IMR-90 (cell line): ENCODE data around the gene MTAP. TPM values are rescaled to one million over a fixed set of nuclear protein-coding genes. Genes with fewer than 3 reads are reported as not detected.

Experiments
- ATAC-seq: fragments of 200-7000 bp; cut with Tn5 transposase; 2 replicates; pipeline ENCODE4 v1.9.1; 2020; ENCODE audit warnings: low read depth, mild to moderate bottlenecking, moderate library complexity
- BruUV-seq: library from RNA; stranded (reverse); fragments of 400-500 nt; replicated peaks from 2 replicates; lab custom pipeline; 2021; lab: Mats Ljungman, UMichigan
- CTCF ChIA-PET: fragments of 300-600 bp; formaldehyde crosslinking; extraction: SDS; loops from one replicate; lab custom pipeline; 2021; ENCODE audit warnings: antibody characterized with exemption; lab: Yijun Ruan, JAX
- POLR2A ChIA-PET: fragments of 300-600 bp; sonication (Branson Sonifier 250); formaldehyde crosslinking; loops from one replicate; lab custom pipeline; 2022; ENCODE audit warnings: antibody characterized with exemption; ENCODE audit not compliant: unreplicated experiment; lab: Charles Lee
- DNase-seq: peaks from one replicate; pipeline ENCODE4 v3.0.0; 2013
- H2AFZ ChIP-seq: replicated peaks from 2 replicates; pipeline ENCODE3; 2013; ENCODE audit warnings: low read length, mild to moderate bottlenecking; ENCODE audit not compliant: poor library complexity
- H2AK5ac ChIP-seq: 2 replicates; pipeline ENCODE4 v1.6.1; 2013; ENCODE audit warnings: low read depth, low read length, inconsistent platforms
- H2AK9ac ChIP-seq: replicated peaks from 2 replicates; pipeline ENCODE3; 2013; ENCODE audit warnings: mild to moderate bottlenecking, low read depth, low read length, moderate library complexity; ENCODE audit not compliant: poor library complexity
- H2BK120ac ChIP-seq: 2 replicates; pipeline ENCODE4 v1.6.1; 2013; ENCODE audit warnings: low read depth, low read length, inconsistent platforms
- H2BK15ac ChIP-seq: 3 replicates; pipeline ENCODE4 v1.6.1; 2013; ENCODE audit warnings: low read depth, low read length, inconsistent platforms
- H2BK20ac ChIP-seq: 2 replicates; pipeline ENCODE4 v1.6.1; 2013; ENCODE audit warnings: low read depth, mild to moderate bottlenecking, inconsistent platforms, low read length, moderate library complexity
- H2BK5ac ChIP-seq: 2 replicates; pipeline ENCODE4 v1.6.1; 2013; ENCODE audit warnings: mild to moderate bottlenecking, low read depth, low read length, inconsistent platforms; ENCODE audit not compliant: poor library complexity, severe bottlenecking
- H3K14ac ChIP-seq: replicated peaks from 2 replicates; pipeline ENCODE4 v1.6.1; 2013; ENCODE audit warnings: low read depth, low read length, inconsistent platforms
- H3K18ac ChIP-seq: 2 replicates; pipeline ENCODE4 v1.6.1; 2013; ENCODE audit warnings: low read depth, low read length, control low read depth
- H3K23ac ChIP-seq: 2 replicates; pipeline ENCODE4 v1.6.1; 2013; ENCODE audit warnings: low read depth, low read length, inconsistent platforms
- H3K27ac ChIP-seq: 2 replicates; pipeline ENCODE4 v1.5.1; 2013; ENCODE audit warnings: mild to moderate bottlenecking, control low read depth, low read length; ENCODE audit not compliant: insufficient read depth
- H3K27me3 ChIP-seq: 2 replicates; pipeline ENCODE4 v1.6.1; 2013; ENCODE audit warnings: low read length; ENCODE audit not compliant: control insufficient read depth, insufficient read depth
- H3K36me3 ChIP-seq: 2 replicates; pipeline ENCODE4 v1.6.1; 2013; ENCODE audit warnings: low read length, mixed read lengths; ENCODE audit not compliant: control insufficient read depth, insufficient read depth
- H3K4ac ChIP-seq: 2 replicates; pipeline ENCODE4 v1.6.1; 2013; ENCODE audit warnings: low read depth, low read length, inconsistent platforms
- H3K4me1 ChIP-seq: 2 replicates; pipeline ENCODE4 v1.6.1; 2013; ENCODE audit warnings: low read length, mixed read lengths; ENCODE audit not compliant: control insufficient read depth, insufficient read depth
- H3K4me2 ChIP-seq: 2 replicates; pipeline ENCODE4 v1.6.1; 2013; ENCODE audit warnings: low read depth, mild to moderate bottlenecking, control low read depth, low read length, moderate library complexity
- H3K4me3 ChIP-seq: 2 replicates; pipeline ENCODE4 v1.5.1; 2013; ENCODE audit warnings: low read depth, mild to moderate bottlenecking, control low read depth, low read length, moderate library complexity; ENCODE audit not compliant: insufficient read depth
- H3K56ac ChIP-seq: 2 replicates; pipeline ENCODE4 v1.6.1; 2013; ENCODE audit warnings: low read length, inconsistent platforms; ENCODE audit not compliant: insufficient read depth; ENCODE audit errors: extremely low read depth
- H3K79me1 ChIP-seq, 2 experiments: 2 replicates each; pipeline ENCODE4 v1.6.1; 2013; ENCODE audit warnings: low read length in 2 of 2, inconsistent platforms in 1 of 2, low read depth in 1 of 2
- H3K9ac ChIP-seq: 2 replicates; pipeline ENCODE4 v1.6.1; 2013; ENCODE audit warnings: low read depth, low read length, control low read depth
- H3K9me1 ChIP-seq: 2 replicates; pipeline ENCODE4 v1.6.1; 2013; ENCODE audit warnings: low read length, inconsistent platforms; ENCODE audit not compliant: insufficient read depth
- H3K9me3 ChIP-seq: 2 replicates; pipeline ENCODE4 v1.6.1; 2013; ENCODE audit warnings: low read length; ENCODE audit not compliant: control insufficient read depth, insufficient read depth
- H4K20me1 ChIP-seq: 2 replicates; pipeline ENCODE4 v1.6.1; 2013; ENCODE audit warnings: low read length, inconsistent platforms; ENCODE audit not compliant: insufficient read depth
- H4K5ac ChIP-seq: 2 replicates; pipeline ENCODE4 v1.6.1; 2013; ENCODE audit warnings: mild to moderate bottlenecking, low read depth, low read length, control low read depth
- H4K8ac ChIP-seq, 2 experiments: 2 replicates each; pipeline ENCODE4 v1.6.1; 2013; ENCODE audit warnings: low read depth in 2 of 2, low read length in 2 of 2, control low read depth in 1 of 2, inconsistent platforms in 1 of 2
- H4K91ac ChIP-seq: 2 replicates; pipeline ENCODE4 v1.6.1; 2013; ENCODE audit warnings: low read depth, low read length, inconsistent platforms; ENCODE audit not compliant: insufficient read depth
- CEBPB ChIP-seq: IDR thresholded peaks from 2 replicates; pipeline ENCODE4 v1.6.1; 2012; ENCODE audit warnings: low read depth, low read length, improper control_type of control experiment
- CHD1 ChIP-seq: IDR thresholded peaks from 2 replicates; pipeline ENCODE4 v1.6.1; 2012; ENCODE audit warnings: low read depth, low read length, improper control_type of control experiment
- MAFK ChIP-seq: IDR thresholded peaks from 2 replicates; pipeline ENCODE4 v1.6.1; 2012; ENCODE audit warnings: low read depth, low read length, improper control_type of control experiment
- MXI1 ChIP-seq: IDR thresholded peaks from 2 replicates; pipeline ENCODE4 v1.6.1; 2012; ENCODE audit warnings: low read depth, mild to moderate bottlenecking, low read length, moderate library complexity, borderline replicate concordance
- POLR2A ChIP-seq: IDR thresholded peaks from 2 replicates; pipeline ENCODE4 v1.6.1; 2012; ENCODE audit warnings: mild to moderate bottlenecking, low read depth, low read length
- RAD21 ChIP-seq: IDR thresholded peaks from 2 replicates; pipeline ENCODE4 v1.6.1; 2012; ENCODE audit warnings: low read length, improper control_type of control experiment
- WGBS, 2 experiments: methylation state at CpG; one replicate each; pipeline versions ENCODE4 v1.1.5 to v1.1.7; 2013; ENCODE audit warnings: missing lambda C conversion rate in 2 of 2; ENCODE audit not compliant: insufficient read length in 1 of 2; ENCODE audit errors: extremely low coverage in 2 of 2; 5-methylcytosine and 5-hydroxymethylcytosine counted together
- dilution Hi-C: fragments of 300-500 bp; cut with HindIII; formaldehyde crosslinking; loops from one replicate; pipeline ENCODE4 v1.14.3; 2018; ENCODE audit warnings: low sequenced_read_pairs; ENCODE audit not compliant: unreplicated experiment
- in situ Hi-C: fragments of 300-500 bp; cut with MboI; formaldehyde crosslinking; loops from 3 replicates; pipeline ENCODE4 v1.14.3; 2019; ENCODE audit warnings: low sequenced_read_pairs, inconsistent platforms, mixed read lengths
- intact Hi-C: fragments of 100-400 bp; cut with micrococcal nuclease; formaldehyde crosslinking; loops from 2 replicates; pipeline ENCODE4 v1.10.0; 2022
- polyA plus RNA-seq, 3 experiments: library from polyadenylated mRNA; depleted of rRNA; stranded (reverse); fragments of >200 nt; gene quantifications; 2 replicates each; pipeline ENCODE4 v1.2.3, GENCODE V29; 2012; ENCODE audit warnings: low replicate concordance in 1 of 3
- total RNA-seq: library from RNA; depleted of rRNA; stranded (reverse); fragments of >200 nt; gene quantifications from 2 replicates; pipeline ENCODE4 v1.2.3, GENCODE V29; 2012

MTAP gene
- total and polyA plus RNA-seq, 2 of the 4 experiments (the other 2 are of a cell fraction): 15.7 to 50.9 TPM

DNA sequence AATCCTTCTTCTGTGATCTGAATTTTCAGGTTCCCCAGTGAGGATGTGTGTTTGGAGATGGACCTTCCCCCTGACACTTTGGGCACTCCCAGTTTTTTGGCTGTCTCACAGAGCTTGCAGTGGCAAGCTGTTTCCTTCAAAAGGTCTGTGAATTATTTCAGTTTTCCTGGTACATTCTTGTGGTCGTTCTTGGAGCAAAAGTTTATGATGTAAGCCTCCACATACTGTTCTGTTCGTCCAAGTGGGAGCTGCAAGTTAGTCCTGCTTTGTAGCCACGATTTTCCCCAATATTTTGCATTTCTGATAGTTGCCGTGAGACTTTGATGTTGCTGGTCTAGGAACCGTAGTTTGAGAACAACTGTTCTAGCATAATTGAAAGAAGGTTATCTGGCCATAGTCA lies 88.3 kb downstream of the MTAP start:
- no peak overlapping the region for H4K5ac ChIP-seq
- H4K91ac ChIP-seq: no peak overlapping the region
- intact Hi-C loops (no loop called here), dilution Hi-C loops (no loop called here), in situ Hi-C loops (no loop called here)
- no peak overlapping the region for H2AFZ ChIP-seq
- H3K36me3 ChIP-seq: peaks cover 4% of the 10 kb centered on the region; the same call in 1 of the 2 replicates
- H4K8ac ChIP-seq: no peak overlapping the region
- no peak overlapping the region for H2BK120ac ChIP-seq
- H2BK5ac ChIP-seq: no peak overlapping the region
- WGBS, 2 experiments: 100% methylated on average over 1 of the region's 5 CpGs; no CpG with 5 or more reads in 1 of the 2 experiments
- ChIA-PET POLR2A (no interaction called here), CTCF (interaction anchor here (0.5 kb wide), 1 partner anchor 91 kb away, joined by 3 read pairs; no protein-coding TSS in a partner anchor)
- no peak overlapping the region for H3K18ac ChIP-seq
- TF ChIP-seq MAFK (no peak), CEBPB (no peak), MXI1 (no peak), POLR2A (no peak), RAD21 (no peak), CHD1 (no peak)
- peaks cover 4% of the 10 kb centered on the region; the same call in 1 of the 2 replicates for H3K9me3 ChIP-seq
- H3K9ac ChIP-seq: no peak overlapping the region
- H2AK9ac ChIP-seq: no peak overlapping the region
- no peaks in the 10 kb centered on the region for H4K20me1 ChIP-seq
- no peak overlapping the region for H3K14ac ChIP-seq
- H3K79me1 ChIP-seq: peaks cover 0 to 5% of the 10 kb centered on the region in 2 experiments; a peak in 1 of 4 replicates
- H3K4me2 ChIP-seq: no peak overlapping the region
- ATAC-seq (no peak), DNase-seq (no peak)
- no peak overlapping the region for H2BK20ac ChIP-seq
- H3K4ac ChIP-seq: no peak overlapping the region
- H3K4me3 ChIP-seq: no peak overlapping the region
- no peaks in the 10 kb centered on the region for H3K9me1 ChIP-seq
- no peak overlapping the region for H2BK15ac ChIP-seq
- no TSS peak for BruUV-seq
- H3K4me1 ChIP-seq: no peaks in the 10 kb centered on the region
- no peaks in the 10 kb centered on the region for H3K27me3 ChIP-seq
- no peak overlapping the region for H3K56ac ChIP-seq
- no peak overlapping the region for H2AK5ac ChIP-seq
- H3K27ac ChIP-seq: no peak overlapping the region
- H3K23ac ChIP-seq: no peak overlapping the region
